K562 (cell line): Measurements from ENCODE around the gene WWOX.

Experiments
- CREB1 ChIP-seq, 2 experiments: sonication (generic) in 1 of 2; formaldehyde crosslinking in 1 of 2; IDR thresholded peaks; 2 replicates each; pipeline versions ENCODE4 v1.6.1 to v1.8.0; 2012 to 2022; ENCODE audit warnings: inconsistent platforms in 1 of 2, mild to moderate bottlenecking in 1 of 2, missing genetic modification reagents in 1 of 2, moderate library complexity in 1 of 2
- IRF2 ChIP-seq: sonication (generic); formaldehyde crosslinking; IDR thresholded peaks from 2 replicates; pipeline ENCODE4 v1.8.1; 2022; ENCODE audit warnings: mild to moderate bottlenecking, missing genetic modification reagents
- JUN ChIP-seq, 2 experiments: sonication (generic) in 1 of 2; formaldehyde crosslinking in 1 of 2; IDR thresholded peaks; 2 replicates each; pipeline versions ENCODE4 v1.6.1 to v1.8.0; 2012 to 2022; ENCODE audit warnings: borderline replicate concordance in 2 of 2, mild to moderate bottlenecking in 2 of 2, improper control_type of control experiment in 1 of 2, low read depth in 1 of 2, low read length in 1 of 2, missing genetic modification reagents in 1 of 2
- MTA1 ChIP-seq: fragments of 450-650 bp; IDR thresholded peaks from 2 replicates; pipeline ENCODE4 v1.6.1; 2017; ENCODE audit warnings: borderline replicate concordance
- NFE2L1 ChIP-seq: fragments of 450-650 bp; IDR thresholded peaks from 2 replicates; pipeline ENCODE4 v1.6.1; 2016; ENCODE audit warnings: missing genetic modification characterization, low read depth, mild to moderate bottlenecking, missing compliant biosample characterization, moderate library complexity, borderline replicate concordance
- NRF1 ChIP-seq, 2 experiments: fragments of 450-650 bp; IDR thresholded peaks in 1 of 2; conservative IDR thresholded peaks in 1 of 2; 2 replicates each; pipeline ENCODE4 v1.6.1; 2014; ENCODE audit warnings: mild to moderate bottlenecking in 2 of 2
- POLR2AphosphoS5 ChIP-seq: IDR thresholded peaks from 2 replicates; pipeline ENCODE4 v1.6.1; 2011; ENCODE audit warnings: mild to moderate bottlenecking, low read depth, low read length, moderate library complexity; ENCODE audit not compliant: control insufficient read depth, insufficient read depth
- REST ChIP-seq, 2 experiments: fragments of 450-650 bp; formaldehyde crosslinking in 1 of 2; IDR thresholded peaks; 2 replicates each; pipeline versions ENCODE4 v1.4.0 to v1.6.1; 2014 to 2020; ENCODE audit warnings: mild to moderate bottlenecking in 2 of 2, borderline replicate concordance in 1 of 2, low read depth in 1 of 2
- WHSC1 ChIP-seq: IDR thresholded peaks from one replicate; pipeline ENCODE4 v1.6.1; 2012; ENCODE audit warnings: low read length, control low read depth, inconsistent platforms
- ZNF12 ChIP-seq: sonication (generic); formaldehyde crosslinking; IDR thresholded peaks from 2 replicates; pipeline ENCODE4 v1.4.0; 2020; ENCODE audit warnings: mild to moderate bottlenecking, missing genetic modification reagents
- TF ChIP-seq, protein P1 (sequence below): sonication (generic); formaldehyde crosslinking; IDR thresholded peaks from 2 replicates; pipeline ENCODE4 v1.8.1; 2022; ENCODE audit warnings: missing genetic modification reagents
- TF ChIP-seq, protein P2 (sequence below): sonication (generic); formaldehyde crosslinking; IDR thresholded peaks from 2 replicates; pipeline ENCODE4 v1.8.1; 2023; ENCODE audit warnings: mild to moderate bottlenecking, missing genetic modification reagents

DNA sequence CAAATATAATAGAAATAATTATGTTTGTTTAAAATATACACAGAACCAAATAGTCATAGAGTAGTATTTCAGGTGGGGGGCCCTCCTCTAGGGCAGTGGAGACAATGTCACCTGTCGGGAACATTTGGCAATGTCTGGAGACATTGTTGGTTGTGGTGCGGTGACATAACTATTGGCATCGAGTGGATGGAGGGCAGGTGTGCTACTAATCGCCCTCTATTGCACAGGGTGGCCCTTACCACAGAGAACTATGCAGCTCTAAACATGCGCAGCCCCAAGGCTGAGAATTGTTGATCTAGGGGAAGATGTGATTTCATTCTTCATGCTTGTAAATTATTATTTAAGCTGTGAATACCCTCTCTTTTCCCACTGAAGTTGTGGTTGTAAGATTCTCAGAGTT is 594.0 kb downstream of the WWOX start:
- TF ChIP-seq ZNF12 (CRISPR knock-in tag) (no peak), NRF1 (conservative IDR thresholded peaks at IDR 0.05 in 1 of 2, IDR thresholded peaks at IDR 0.05 in 1 of 2) (no peak), NFE2L1 (tag) (no peak), CREB1 (IDR thresholded peaks at IDR 0.05) (no peak), CREB1 (CRISPR knock-in tag; IDR thresholded peaks at IDR 0.05) (no peak), MTA1 (no peak), POLR2AphosphoS5 (no peak), REST (IDR thresholded peaks at IDR 0.05; ENCODE audit: borderline replicate concordance) (no peak), REST (CRISPR knock-in tag; IDR thresholded peaks at IDR 0.05; ENCODE audit: low read depth) (no peak), JUN (IDR thresholded peaks at IDR 0.05; ENCODE audit: borderline replicate concordance, low read depth, low read length) (no peak), JUN (CRISPR knock-in tag; IDR thresholded peaks at IDR 0.05; ENCODE audit: borderline replicate concordance) (no peak), WHSC1 (no peak), IRF2 (CRISPR knock-in tag) (no peak)
- TF ChIP-seq, protein P1, sequence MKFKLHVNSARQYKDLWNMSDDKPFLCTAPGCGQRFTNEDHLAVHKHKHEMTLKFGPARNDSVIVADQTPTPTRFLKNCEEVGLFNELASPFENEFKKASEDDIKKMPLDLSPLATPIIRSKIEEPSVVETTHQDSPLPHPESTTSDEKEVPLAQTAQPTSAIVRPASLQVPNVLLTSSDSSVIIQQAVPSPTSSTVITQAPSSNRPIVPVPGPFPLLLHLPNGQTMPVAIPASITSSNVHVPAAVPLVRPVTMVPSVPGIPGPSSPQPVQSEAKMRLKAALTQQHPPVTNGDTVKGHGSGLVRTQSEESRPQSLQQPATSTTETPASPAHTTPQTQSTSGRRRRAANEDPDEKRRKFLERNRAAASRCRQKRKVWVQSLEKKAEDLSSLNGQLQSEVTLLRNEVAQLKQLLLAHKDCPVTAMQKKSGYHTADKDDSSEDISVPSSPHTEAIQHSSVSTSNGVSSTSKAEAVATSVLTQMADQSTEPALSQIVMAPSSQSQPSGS = no peak
- TF ChIP-seq, protein P2, sequence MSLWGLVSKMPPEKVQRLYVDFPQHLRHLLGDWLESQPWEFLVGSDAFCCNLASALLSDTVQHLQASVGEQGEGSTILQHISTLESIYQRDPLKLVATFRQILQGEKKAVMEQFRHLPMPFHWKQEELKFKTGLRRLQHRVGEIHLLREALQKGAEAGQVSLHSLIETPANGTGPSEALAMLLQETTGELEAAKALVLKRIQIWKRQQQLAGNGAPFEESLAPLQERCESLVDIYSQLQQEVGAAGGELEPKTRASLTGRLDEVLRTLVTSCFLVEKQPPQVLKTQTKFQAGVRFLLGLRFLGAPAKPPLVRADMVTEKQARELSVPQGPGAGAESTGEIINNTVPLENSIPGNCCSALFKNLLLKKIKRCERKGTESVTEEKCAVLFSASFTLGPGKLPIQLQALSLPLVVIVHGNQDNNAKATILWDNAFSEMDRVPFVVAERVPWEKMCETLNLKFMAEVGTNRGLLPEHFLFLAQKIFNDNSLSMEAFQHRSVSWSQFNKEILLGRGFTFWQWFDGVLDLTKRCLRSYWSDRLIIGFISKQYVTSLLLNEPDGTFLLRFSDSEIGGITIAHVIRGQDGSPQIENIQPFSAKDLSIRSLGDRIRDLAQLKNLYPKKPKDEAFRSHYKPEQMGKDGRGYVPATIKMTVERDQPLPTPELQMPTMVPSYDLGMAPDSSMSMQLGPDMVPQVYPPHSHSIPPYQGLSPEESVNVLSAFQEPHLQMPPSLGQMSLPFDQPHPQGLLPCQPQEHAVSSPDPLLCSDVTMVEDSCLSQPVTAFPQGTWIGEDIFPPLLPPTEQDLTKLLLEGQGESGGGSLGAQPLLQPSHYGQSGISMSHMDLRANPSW (CRISPR knock-in tag) = no peak
